Activated T-helper 2 cell treated with anti-CD3 and anti-CD28 coated beads, Interferon-gamma antibody, Interleukin-2, Interleukin-4, amounts not matched to agents 10 μg/mL and 5 μg/mL and 100 μg/mL, durations not matched to agents 14 hours and 24 hours and 36 hours (primary cell): ENCODE measurements around the gene CHRNB1. TPM values are rescaled to one million over a fixed set of nuclear protein-coding genes. Genes with fewer than 3 reads are reported as not detected.

Experiments used
- DNase-seq: peaks from one replicate; pipeline ENCODE4 v3.0.0; 2021; ENCODE audit warnings: low spot score
- H3K27ac Mint-ChIP-seq: one replicate; pipeline ENCODE4 v1.8.0; 2021; ENCODE audit warnings: mixed read lengths
- H3K27me3 Mint-ChIP-seq: one replicate; pipeline ENCODE4 v1.8.0; 2021; ENCODE audit warnings: low read depth, mixed read lengths
- H3K36me3 Mint-ChIP-seq: one replicate; pipeline ENCODE4 v1.8.0; 2021; ENCODE audit warnings: low read depth, mixed read lengths
- H3K4me1 Mint-ChIP-seq: one replicate; pipeline ENCODE4 v1.8.0; 2021; ENCODE audit warnings: low read depth, mixed read lengths
- H3K4me3 Mint-ChIP-seq: one replicate; pipeline ENCODE4 v1.8.0; 2021; ENCODE audit warnings: low read depth, mild to moderate bottlenecking, moderate library complexity, mixed read lengths
- H3K9me3 Mint-ChIP-seq: one replicate; pipeline ENCODE4 v1.8.0; 2021; ENCODE audit warnings: mixed read lengths
- intact Hi-C: fragments of 100-400 bp; cut with micrococcal nuclease; formaldehyde crosslinking; loops from one replicate; pipeline ENCODE4 v1.15.1; 2023
- total RNA-seq: library from RNA; stranded (reverse); gene quantifications from 2 replicates; pipeline ENCODE4 v1.2.3, GENCODE V29; 2022

CHRNB1 gene
- total RNA-seq, 1 donor from 2014 or later = 6.6 TPM

GRCh38 chr17:7493941-7494340 lies 49.1 kb downstream of the CHRNB1 start:
- intact Hi-C loops = no loop called here
- no peak for DNase-seq
- Mint-ChIP-seq H3K27ac (no peak overlapping the region), H3K9me3 (no peaks in the 10 kb centered on the region), H3K4me1 (peaks cover 25% of the 10 kb centered on the region), H3K27me3 (no peaks in the 10 kb centered on the region), H3K4me3 (no peak overlapping the region), H3K36me3 (peaks cover 85% of the 10 kb centered on the region)

GRCh38 chr17:7495906-7496434 lies 51.1 kb downstream of the CHRNB1 start:
- intact Hi-C loops = no loop called here
- Mint-ChIP-seq H3K4me3 (no peak overlapping the region), H3K27me3 (no peaks in the 10 kb centered on the region), H3K4me1 (peaks cover 13% of the 10 kb centered on the region), H3K27ac (no peak overlapping the region), H3K36me3 (peaks cover 81% of the 10 kb centered on the region), H3K9me3 (no peaks in the 10 kb centered on the region)
- no peak for DNase-seq

- Mint-ChIP-seq H3K4me3 (no peak overlapping the region), H3K27me3 (no peaks in the 10 kb centered on the region), H3K4me1 (peaks cover 10% of the 10 kb centered on the region), H3K9me3 (no peaks in the 10 kb centered on the region), H3K27ac (no peak overlapping the region), H3K36me3 (peaks cover 84% of the 10 kb centered on the region)
- intact Hi-C loops = no loop called here
- DNase-seq = no peak
These were observed 51.8 kb downstream of the CHRNB1 start for GRCh38 chr17:7496470-7497183.

GRCh38 chr17:7497228-7497627 lies 52.4 kb downstream of the CHRNB1 start:
- intact Hi-C loops = no loop called here
- no peaks in the 10 kb centered on the region for H3K9me3 Mint-ChIP-seq
- no peaks in the 10 kb centered on the region for H3K27me3 Mint-ChIP-seq
- no peak overlapping the region for H3K4me3 Mint-ChIP-seq
- H3K4me1 Mint-ChIP-seq = peaks cover 8% of the 10 kb centered on the region
- no peak for DNase-seq
- peaks cover 87% of the 10 kb centered on the region for H3K36me3 Mint-ChIP-seq
- H3K27ac Mint-ChIP-seq = no peak overlapping the region

GRCh38 chr17:7497636-7498035 lies 52.8 kb downstream of the CHRNB1 start:
- no peak for DNase-seq
- intact Hi-C loops = no loop called here
- H3K27ac Mint-ChIP-seq = no peak overlapping the region
- peaks cover 6% of the 10 kb centered on the region for H3K4me1 Mint-ChIP-seq
- H3K36me3 Mint-ChIP-seq = peaks cover 89% of the 10 kb centered on the region
- H3K9me3 Mint-ChIP-seq = no peaks in the 10 kb centered on the region
- H3K4me3 Mint-ChIP-seq = no peak overlapping the region
- H3K27me3 Mint-ChIP-seq = no peaks in the 10 kb centered on the region

- Mint-ChIP-seq H3K9me3 (no peaks in the 10 kb centered on the region), H3K4me3 (no peak overlapping the region), H3K36me3 (peaks cover 89% of the 10 kb centered on the region), H3K27me3 (no peaks in the 10 kb centered on the region), H3K27ac (no peak overlapping the region), H3K4me1 (no peaks in the 10 kb centered on the region)
- intact Hi-C loops = no loop called here
- DNase-seq = no peak
These were observed 54.3 kb downstream of the CHRNB1 start for GRCh38 chr17:7499161-7499560.

GRCh38 chr17:7501729-7502128 lies 56.9 kb downstream of the CHRNB1 start:
- H3K4me1 Mint-ChIP-seq = no peaks in the 10 kb centered on the region
- no peak overlapping the region for H3K4me3 Mint-ChIP-seq
- no peaks in the 10 kb centered on the region for H3K9me3 Mint-ChIP-seq
- DNase-seq = no peak
- no peaks in the 10 kb centered on the region for H3K27me3 Mint-ChIP-seq
- H3K36me3 Mint-ChIP-seq = peaks cover 86% of the 10 kb centered on the region
- no peak overlapping the region for H3K27ac Mint-ChIP-seq
- intact Hi-C loops = no loop called here

GRCh38 chr17:7502171-7502847 lies 57.4 kb downstream of the CHRNB1 start:
- Mint-ChIP-seq H3K27me3 (no peaks in the 10 kb centered on the region), H3K9me3 (no peaks in the 10 kb centered on the region), H3K4me1 (no peaks in the 10 kb centered on the region), H3K4me3 (no peak overlapping the region), H3K36me3 (peaks cover 86% of the 10 kb centered on the region), H3K27ac (no peak overlapping the region)
- intact Hi-C loops = no loop called here
- DNase-seq = no peak

GRCh38 chr17:7502987-7503386 lies 58.1 kb downstream of the CHRNB1 start:
- Mint-ChIP-seq H3K36me3 (peaks cover 84% of the 10 kb centered on the region), H3K9me3 (no peaks in the 10 kb centered on the region), H3K27me3 (no peaks in the 10 kb centered on the region), H3K4me1 (no peaks in the 10 kb centered on the region), H3K27ac (no peak overlapping the region), H3K4me3 (no peak overlapping the region)
- intact Hi-C loops = no loop called here
- no peak for DNase-seq

GRCh38 chr17:7503521-7503920 lies 58.7 kb downstream of the CHRNB1 start:
- H3K36me3 Mint-ChIP-seq = peaks cover 85% of the 10 kb centered on the region
- H3K9me3 Mint-ChIP-seq = no peaks in the 10 kb centered on the region
- DNase-seq = no peak
- H3K27ac Mint-ChIP-seq = no peak overlapping the region
- H3K4me1 Mint-ChIP-seq = no peaks in the 10 kb centered on the region
- no peaks in the 10 kb centered on the region for H3K27me3 Mint-ChIP-seq
- no peak overlapping the region for H3K4me3 Mint-ChIP-seq
- intact Hi-C loops = no loop called here

Other genes starting within 250 kb of the CHRNB1 start
- 10.5 and 10.6 TPM in 2 replicates for gene DLG4, start 225.2 kb upstream of the CHRNB1 start, total RNA-seq
- 492 and 503 TPM in 2 replicates for gene ACADVL, start 225.1 kb upstream of the CHRNB1 start, total RNA-seq
- gene DVL2, start 210.5 kb upstream of the CHRNB1 start, total RNA-seq = 69.7 and 73.1 TPM in 2 replicates
- gene PHF23, start 205.6 kb upstream of the CHRNB1 start, total RNA-seq = 43.4 and 47.8 TPM in 2 replicates
- 145 and 147 TPM in 2 replicates for gene GABARAP, start 202.6 kb upstream of the CHRNB1 start, total RNA-seq
- 170 and 181 TPM in 2 replicates for gene CTDNEP1, start 193.3 kb upstream of the CHRNB1 start, total RNA-seq
- 64.8 and 65.3 TPM in 2 replicates for gene ELP5, start 192.8 kb upstream of the CHRNB1 start, total RNA-seq
- 0.21 and 0.41 TPM in 2 replicates for gene CLDN7, start 182.6 kb upstream of the CHRNB1 start, total RNA-seq
- 0.14 and 0.25 TPM in 2 replicates for gene SLC2A4, start 163.3 kb upstream of the CHRNB1 start, total RNA-seq
- 0.43 and 0.51 TPM in 2 replicates for gene YBX2, start 150.4 kb upstream of the CHRNB1 start, total RNA-seq
- 1,189 and 1,199 TPM in 2 replicates for gene EIF5A, start 137.4 kb upstream of the CHRNB1 start, total RNA-seq
- 57.6 and 64.9 TPM in 2 replicates for gene GPS2, start 129.7 kb upstream of the CHRNB1 start, total RNA-seq
- gene NEURL4, start 115.7 kb upstream of the CHRNB1 start, total RNA-seq = 45.7 and 47.7 TPM in 2 replicates
- gene ACAP1, start 108.5 kb upstream of the CHRNB1 start, total RNA-seq = 361 and 382 TPM in 2 replicates
- 8.0 and 8.5 TPM in 2 replicates for gene KCTD11, start 92.9 kb upstream of the CHRNB1 start, total RNA-seq
- 0.25 TPM in 1 of 2 replicates, not detected in the other for gene TMEM95, start 89.9 kb upstream of the CHRNB1 start, total RNA-seq
- gene TNK1, start 64.0 kb upstream of the CHRNB1 start, total RNA-seq = 4.0 and 5.2 TPM in 2 replicates
- gene PLSCR3, start 50.5 kb upstream of the CHRNB1 start, total RNA-seq = 75.4 and 76.2 TPM in 2 replicates
- 67.3 and 67.7 TPM in 2 replicates for gene TMEM256, start 41.0 kb upstream of the CHRNB1 start, total RNA-seq
- gene NLGN2, start 37.2 kb upstream of the CHRNB1 start, total RNA-seq = 3.9 and 4.2 TPM in 2 replicates
- gene SPEM1, start 24.7 kb upstream of the CHRNB1 start, total RNA-seq = not detected in 2 replicates
- not detected in 2 replicates for gene SPEM2, start 19.4 kb upstream of the CHRNB1 start, total RNA-seq
- not detected in 2 replicates for gene SPEM3, start 16.2 kb upstream of the CHRNB1 start, total RNA-seq
- gene TMEM102, start 9.6 kb upstream of the CHRNB1 start, total RNA-seq = 13.4 and 14.8 TPM in 2 replicates
- gene FGF11, start 5.5 kb upstream of the CHRNB1 start, total RNA-seq = 4.8 and 6.1 TPM in 2 replicates
- 20.2 and 20.3 TPM in 2 replicates for gene ZBTB4, start 34.6 kb downstream of the CHRNB1 start, total RNA-seq
- gene SLC35G6, start 36.4 kb downstream of the CHRNB1 start, total RNA-seq = not detected in 2 replicates
- 247 and 261 TPM in 2 replicates for gene POLR2A, start 39.3 kb downstream of the CHRNB1 start, total RNA-seq
- gene TNFSF12, start 104.0 kb downstream of the CHRNB1 start, total RNA-seq = 31.8 and 36.0 TPM in 2 replicates
- 2.9 and 3.5 TPM in 2 replicates for gene TNFSF13, start 113.7 kb downstream of the CHRNB1 start, total RNA-seq
- gene SENP3, start 116.9 kb downstream of the CHRNB1 start, total RNA-seq = 64.9 and 69.6 TPM in 2 replicates
- gene CD68, start 134.6 kb downstream of the CHRNB1 start, total RNA-seq = 9.6 and 10.1 TPM in 2 replicates
- gene MPDU1, start 138.8 kb downstream of the CHRNB1 start, total RNA-seq = 98.6 and 106 TPM in 2 replicates
- gene SOX15, start 145.0 kb downstream of the CHRNB1 start, total RNA-seq = 0.21 and 0.60 TPM in 2 replicates
- gene FXR2, start 169.8 kb downstream of the CHRNB1 start, total RNA-seq = 59.0 and 63.1 TPM in 2 replicates
- gene SAT2, start 182.8 kb downstream of the CHRNB1 start, total RNA-seq = 25.4 and 27.9 TPM in 2 replicates
- 0.46 TPM in 1 of 2 replicates, not detected in the other for gene SHBG, start 185.1 kb downstream of the CHRNB1 start, total RNA-seq
- 0.32 and 0.37 TPM in 2 replicates for gene ATP1B2, start 205.9 kb downstream of the CHRNB1 start, total RNA-seq
- gene TP53, start 242.4 kb downstream of the CHRNB1 start, total RNA-seq = 165 and 174 TPM in 2 replicates
- gene WRAP53, start 243.4 kb downstream of the CHRNB1 start, total RNA-seq = 33.2 and 34.5 TPM in 2 replicates